ENCODE results near the gene ARHGAP1.
"Not testable (repeated sequence)": the region's sequence is repeated elsewhere in the genome, so short reads cannot be mapped to it uniquely, and the experiment has no call there.

ARHGAP1 gene

DNA sequence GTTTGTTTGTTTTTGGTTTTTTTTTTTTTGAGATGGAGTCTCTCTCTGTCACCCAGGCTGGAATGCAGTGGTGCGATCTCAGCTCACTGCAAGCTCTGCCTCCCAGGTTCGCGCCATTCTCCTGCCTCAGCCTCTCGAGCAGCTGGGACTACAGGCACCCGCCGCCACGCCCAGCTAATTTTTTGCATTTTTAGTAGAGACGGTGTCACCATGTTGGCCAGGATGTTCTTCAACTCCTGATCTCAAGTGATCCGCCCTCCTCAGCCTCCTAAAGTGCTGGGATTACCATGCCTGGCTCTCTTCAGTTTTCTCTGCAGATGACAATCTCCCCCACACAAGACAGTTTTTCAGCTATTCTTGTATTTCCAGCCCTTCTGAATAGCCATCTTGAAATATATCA, 8.9 kb upstream of the ARHGAP1 start:
- H3K27me3 ChIP-seq (ENCODE audit: control insufficient read depth, insufficient read depth, low read length); H3K4me3 ChIP-seq (ENCODE audit: low read length); H3K9me3 ChIP-seq (ENCODE audit: control insufficient read depth, insufficient read depth, low read length); H3K4me1 ChIP-seq (ENCODE audit: control insufficient read depth, insufficient read depth, low read length); DNase-seq (ENCODE audit: low read depth, low spot score); H3K27ac ChIP-seq (ENCODE audit: low read length): not testable (repeated sequence)
- no CpG with 5 or more reads among the region's 9 CpGs for WGBS (ENCODE audit: insufficient coverage, insufficient read length)
- H3K36me3 ChIP-seq (ENCODE audit: control insufficient read depth, insufficient read depth, low read length) = peaks cover 16% of the 10 kb centered on the region

DNA sequence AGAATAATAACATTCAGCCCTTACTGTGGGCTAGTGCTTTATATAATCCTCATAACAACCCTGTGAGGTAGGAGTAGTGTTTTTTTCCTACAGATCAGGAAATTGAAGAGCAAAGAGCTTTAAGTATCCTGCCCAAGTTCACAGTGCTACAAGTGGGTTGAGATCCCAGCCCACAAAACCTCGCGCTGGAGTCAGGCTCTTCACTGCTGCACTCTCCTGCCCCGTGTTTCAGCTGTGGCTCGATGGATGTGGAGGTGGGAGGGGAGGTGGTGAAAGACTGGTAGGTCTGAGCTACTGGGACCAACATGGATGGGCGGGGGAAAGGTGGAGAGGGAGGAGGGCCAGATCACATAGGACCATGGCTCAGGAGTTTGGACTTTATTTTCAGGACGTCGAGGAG, 6.5 kb upstream of the ARHGAP1 start:
- peaks cover 25% of the 10 kb centered on the region for H3K36me3 ChIP-seq (ENCODE audit: control insufficient read depth, insufficient read depth, low read length)
- DNase-seq (ENCODE audit: low read depth, low spot score) = no peak
- no peaks in the 10 kb centered on the region for H3K9me3 ChIP-seq (ENCODE audit: control insufficient read depth, insufficient read depth, low read length)
- H3K27ac ChIP-seq (ENCODE audit: low read length) = no peak overlapping the region
- WGBS (ENCODE audit: insufficient coverage, insufficient read length) = no CpG with 5 or more reads among the region's 7 CpGs
- no peak overlapping the region for H3K4me3 ChIP-seq (ENCODE audit: low read length)
- no peaks in the 10 kb centered on the region for H3K4me1 ChIP-seq (ENCODE audit: control insufficient read depth, insufficient read depth, low read length)
- no peaks in the 10 kb centered on the region for H3K27me3 ChIP-seq (ENCODE audit: control insufficient read depth, insufficient read depth, low read length)

DNA sequence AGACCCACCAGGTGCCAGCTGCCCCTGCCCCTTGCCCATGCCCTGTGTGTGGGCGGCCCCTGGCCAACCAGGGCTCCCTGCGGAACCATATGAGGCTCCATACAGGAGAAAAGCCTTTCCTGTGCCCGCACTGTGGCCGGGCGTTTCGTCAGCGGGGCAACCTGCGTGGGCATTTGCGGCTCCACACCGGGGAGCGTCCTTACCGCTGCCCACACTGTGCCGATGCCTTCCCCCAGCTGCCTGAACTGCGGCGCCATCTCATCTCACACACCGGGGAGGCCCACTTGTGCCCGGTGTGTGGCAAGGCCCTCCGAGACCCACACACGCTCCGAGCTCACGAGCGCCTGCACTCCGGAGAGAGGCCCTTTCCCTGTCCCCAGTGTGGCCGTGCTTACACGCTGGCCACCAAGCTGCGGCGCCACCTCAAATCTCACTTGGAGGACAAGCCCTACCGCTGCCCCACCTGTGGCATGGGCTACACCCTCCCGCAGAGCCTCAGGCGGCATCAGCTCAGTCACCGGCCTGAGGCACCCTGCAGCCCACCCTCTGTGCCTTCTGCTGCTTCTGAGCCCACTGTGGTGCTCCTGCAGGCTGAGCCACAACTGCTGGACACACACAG, 4.8 kb upstream of the ARHGAP1 start:
- no peaks in the 10 kb centered on the region for H3K4me1 ChIP-seq (ENCODE audit: control insufficient read depth, insufficient read depth, low read length)
- WGBS (ENCODE audit: insufficient coverage, insufficient read length) = no CpG with 5 or more reads among the region's 31 CpGs
- no peak overlapping the region for H3K4me3 ChIP-seq (ENCODE audit: low read length)
- H3K36me3 ChIP-seq (ENCODE audit: control insufficient read depth, insufficient read depth, low read length) = peaks cover 25% of the 10 kb centered on the region
- H3K9me3 ChIP-seq (ENCODE audit: control insufficient read depth, insufficient read depth, low read length) = no peaks in the 10 kb centered on the region
- no peak for DNase-seq (ENCODE audit: low read depth, low spot score)
- no peak overlapping the region for H3K27ac ChIP-seq (ENCODE audit: low read length)
- no peaks in the 10 kb centered on the region for H3K27me3 ChIP-seq (ENCODE audit: control insufficient read depth, insufficient read depth, low read length)

DNA sequence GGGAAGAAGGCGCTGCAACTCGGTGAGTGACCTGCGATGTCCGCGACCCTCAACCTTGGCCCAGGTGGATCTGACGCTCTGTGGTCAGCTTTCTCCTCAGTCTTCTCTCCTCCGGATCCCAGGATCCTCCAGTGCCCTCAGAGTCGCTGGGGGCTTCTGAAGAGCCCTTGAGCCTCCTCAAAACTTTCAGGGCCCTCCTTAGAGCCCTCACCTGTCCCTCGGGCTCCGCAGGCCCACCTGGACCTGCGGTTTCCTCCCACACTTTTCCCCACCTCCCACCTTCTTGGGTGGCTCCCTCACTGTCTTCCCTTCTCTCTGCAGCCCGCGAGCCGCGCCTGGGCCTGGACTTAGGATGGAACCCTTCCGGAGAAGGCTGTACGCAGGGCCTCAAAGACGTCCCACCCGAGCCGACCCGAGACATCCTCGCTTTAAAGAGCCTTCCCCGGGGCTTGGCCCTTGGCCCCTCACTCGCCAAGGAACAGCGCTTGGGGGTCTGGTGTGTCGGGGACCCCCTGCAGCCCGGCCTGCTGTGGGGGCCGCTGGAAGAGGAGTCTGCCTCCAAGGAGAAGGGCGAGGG, 747 bp upstream of the ARHGAP1 start:
- no peaks in the 10 kb centered on the region for H3K27me3 ChIP-seq (ENCODE audit: control insufficient read depth, insufficient read depth, low read length)
- no peak for DNase-seq (ENCODE audit: low read depth, low spot score)
- H3K4me3 ChIP-seq (ENCODE audit: low read length) = peak overlapping the region; percentile 74
- H3K36me3 ChIP-seq (ENCODE audit: control insufficient read depth, insufficient read depth, low read length) = peaks cover 25% of the 10 kb centered on the region
- H3K9me3 ChIP-seq (ENCODE audit: control insufficient read depth, insufficient read depth, low read length) = no peaks in the 10 kb centered on the region
- H3K4me1 ChIP-seq (ENCODE audit: control insufficient read depth, insufficient read depth, low read length) = no peaks in the 10 kb centered on the region
- no peak overlapping the region for H3K27ac ChIP-seq (ENCODE audit: low read length)
- WGBS (ENCODE audit: insufficient coverage, insufficient read length) = no CpG with 5 or more reads among the region's 29 CpGs

DNA sequence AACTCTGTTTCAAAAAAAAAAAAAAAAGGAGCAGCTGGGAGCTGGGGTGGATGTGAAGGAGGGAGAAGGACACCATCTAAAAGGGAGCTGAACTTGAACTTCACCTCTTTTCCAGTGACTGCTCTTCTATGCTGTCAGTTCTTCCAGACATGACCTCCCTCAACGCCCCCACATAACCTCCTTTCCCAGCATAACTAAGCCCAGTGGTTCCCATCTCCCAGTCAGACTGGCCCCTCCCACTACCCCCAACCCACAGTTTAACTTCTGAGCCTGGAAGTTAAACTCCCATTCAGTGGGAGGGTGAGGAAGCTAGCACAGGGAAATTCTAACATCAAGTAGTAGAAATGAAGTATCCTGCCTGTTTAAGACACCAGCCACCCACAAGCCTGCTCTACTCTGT, 1.8 kb downstream of the ARHGAP1 start:
- H3K27ac ChIP-seq (ENCODE audit: low read length) = no peak overlapping the region
- no peak for DNase-seq (ENCODE audit: low read depth, low spot score)
- no peaks in the 10 kb centered on the region for H3K9me3 ChIP-seq (ENCODE audit: control insufficient read depth, insufficient read depth, low read length)
- H3K4me3 ChIP-seq (ENCODE audit: low read length) = no peak overlapping the region
- no peaks in the 10 kb centered on the region for H3K27me3 ChIP-seq (ENCODE audit: control insufficient read depth, insufficient read depth, low read length)
- no peaks in the 10 kb centered on the region for H3K4me1 ChIP-seq (ENCODE audit: control insufficient read depth, insufficient read depth, low read length)
- no CpG with 5 or more reads among the region's 1 CpG for WGBS (ENCODE audit: insufficient coverage, insufficient read length)
- peaks cover 10% of the 10 kb centered on the region; the same call in 1 of the 2 replicates for H3K36me3 ChIP-seq (ENCODE audit: control insufficient read depth, insufficient read depth, low read length)

DNA sequence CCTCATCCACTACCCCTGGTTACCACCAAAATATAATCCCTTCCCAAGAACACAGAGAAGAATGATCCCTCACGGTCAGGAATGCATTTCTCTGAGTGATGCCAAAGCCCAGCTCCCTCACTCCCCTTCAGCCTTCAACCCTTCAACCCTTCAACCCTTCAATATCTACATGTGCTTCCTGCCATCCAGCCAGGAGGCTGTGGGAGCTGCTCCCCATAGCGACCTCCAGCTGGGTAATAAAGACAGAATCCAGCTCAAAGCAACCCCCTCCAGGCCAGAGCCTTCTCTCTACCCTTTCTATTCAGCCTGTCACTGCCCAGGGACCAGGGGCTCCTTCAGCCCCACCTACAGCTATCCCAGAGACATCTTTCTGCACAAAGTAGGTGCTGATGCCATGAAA, 2.7 kb downstream of the ARHGAP1 start:
- no CpG with 5 or more reads among the region's 2 CpGs for WGBS (ENCODE audit: insufficient coverage, insufficient read length)
- Histone ChIP-seq H3K27ac (ENCODE audit: low read length) (no peak overlapping the region), H3K36me3 (ENCODE audit: control insufficient read depth, insufficient read depth, low read length) (peaks cover 6% of the 10 kb centered on the region; the same call in 1 of the 2 replicates), H3K4me3 (ENCODE audit: low read length) (no peak overlapping the region), H3K4me1 (ENCODE audit: control insufficient read depth, insufficient read depth, low read length) (no peaks in the 10 kb centered on the region), H3K9me3 (ENCODE audit: control insufficient read depth, insufficient read depth, low read length) (no peaks in the 10 kb centered on the region), H3K27me3 (ENCODE audit: control insufficient read depth, insufficient read depth, low read length) (no peaks in the 10 kb centered on the region)
- no peak for DNase-seq (ENCODE audit: low read depth, low spot score)

DNA sequence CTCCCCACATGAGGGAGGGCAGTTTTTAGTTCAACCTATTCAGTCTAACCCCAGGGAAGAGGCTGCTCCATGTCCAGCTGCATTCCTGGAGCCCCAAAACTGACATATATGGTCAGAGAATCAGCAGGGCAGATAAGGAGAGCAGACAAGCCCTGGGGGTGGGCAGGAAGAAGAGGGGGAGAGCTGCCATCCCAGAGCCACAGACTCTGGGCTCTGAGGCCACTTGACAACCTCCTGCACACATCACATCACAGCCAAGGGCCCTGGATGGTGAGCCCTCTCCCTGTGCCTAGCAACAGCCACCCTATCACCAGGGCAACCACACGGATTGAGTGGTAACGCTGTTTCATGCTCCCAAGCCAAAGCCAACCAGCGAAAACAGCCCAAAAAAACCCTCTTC, 3.1 kb downstream of the ARHGAP1 start:
- Histone ChIP-seq H3K9me3 (ENCODE audit: control insufficient read depth, insufficient read depth, low read length) (no peaks in the 10 kb centered on the region), H3K27ac (ENCODE audit: low read length) (no peak overlapping the region), H3K4me3 (ENCODE audit: low read length) (no peak overlapping the region), H3K4me1 (ENCODE audit: control insufficient read depth, insufficient read depth, low read length) (no peaks in the 10 kb centered on the region), H3K27me3 (ENCODE audit: control insufficient read depth, insufficient read depth, low read length) (no peaks in the 10 kb centered on the region), H3K36me3 (ENCODE audit: control insufficient read depth, insufficient read depth, low read length) (peaks cover 4% of the 10 kb centered on the region; the same call in 1 of the 2 replicates)
- DNase-seq (ENCODE audit: low read depth, low spot score) = no peak
- no CpG with 5 or more reads among the region's 3 CpGs for WGBS (ENCODE audit: insufficient coverage, insufficient read length)

DNA sequence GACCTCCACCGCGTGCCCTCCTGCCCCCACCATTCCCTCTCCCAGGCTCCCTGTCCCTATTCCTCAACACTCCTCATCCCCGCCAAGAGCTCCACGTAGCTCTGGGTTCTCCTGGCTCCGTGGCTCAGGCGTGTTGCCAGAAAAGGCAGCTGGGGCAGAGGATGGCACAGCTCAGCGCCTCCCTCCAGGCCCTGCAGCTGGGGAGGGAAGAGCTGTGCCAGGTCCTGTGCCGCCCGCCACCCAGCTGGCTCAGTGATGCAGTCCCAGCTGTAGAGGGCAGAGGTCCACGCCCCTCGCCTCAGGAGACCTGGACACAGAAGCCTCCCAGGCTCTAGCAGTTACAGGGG, 4.2 kb downstream of the ARHGAP1 start:
- Histone ChIP-seq H3K27me3 (ENCODE audit: control insufficient read depth, insufficient read depth, low read length) (no peaks in the 10 kb centered on the region), H3K36me3 (ENCODE audit: control insufficient read depth, insufficient read depth, low read length) (peaks cover 4% of the 10 kb centered on the region; the same call in 1 of the 2 replicates), H3K4me1 (ENCODE audit: control insufficient read depth, insufficient read depth, low read length) (no peaks in the 10 kb centered on the region), H3K27ac (ENCODE audit: low read length) (no peak overlapping the region), H3K9me3 (ENCODE audit: control insufficient read depth, insufficient read depth, low read length) (no peaks in the 10 kb centered on the region), H3K4me3 (ENCODE audit: low read length) (no peak overlapping the region)
- WGBS (ENCODE audit: insufficient coverage, insufficient read length) = no CpG with 5 or more reads among the region's 11 CpGs
- no peak for DNase-seq (ENCODE audit: low read depth, low spot score)

DNA sequence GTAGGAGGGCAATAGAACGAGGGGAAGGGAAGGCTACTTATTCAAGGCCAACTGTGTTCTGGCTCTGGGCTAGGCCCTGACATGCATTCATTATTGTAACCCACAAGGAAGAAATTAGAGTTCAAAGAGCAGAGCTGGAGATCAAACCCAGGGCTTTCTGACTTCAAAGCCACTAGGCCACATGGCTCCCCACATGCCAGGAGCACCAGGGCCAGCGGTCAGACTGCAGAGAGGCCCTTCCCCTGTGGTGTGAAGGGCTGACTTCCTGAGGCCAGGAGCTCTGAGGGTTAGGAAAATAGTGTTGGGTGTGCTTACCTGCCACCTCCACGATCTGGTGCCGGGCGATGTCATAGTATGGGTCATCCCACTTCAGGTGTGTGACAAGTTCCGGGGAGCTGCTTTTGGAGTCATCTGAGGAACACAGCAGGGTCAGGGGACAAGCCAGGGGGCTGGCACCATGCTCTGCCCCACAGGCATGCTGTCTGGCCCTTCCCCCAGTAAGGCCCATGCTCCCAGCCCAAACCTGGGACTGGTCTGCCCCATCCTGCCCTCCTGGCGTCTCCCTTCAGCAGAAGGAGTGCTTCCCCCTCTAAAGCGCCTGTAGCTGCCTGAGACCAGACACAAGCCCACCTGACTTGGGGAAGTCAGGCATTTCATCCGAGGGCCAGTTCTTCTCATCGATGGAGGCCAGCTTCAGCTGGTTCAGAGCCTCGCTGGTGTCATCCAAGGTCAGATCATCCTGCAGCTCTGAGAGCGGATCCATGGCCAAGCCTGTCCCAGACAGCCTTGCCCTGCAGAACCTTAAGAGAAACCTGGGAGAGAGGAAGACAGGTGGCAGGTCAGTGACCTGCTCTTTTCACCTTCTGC, 4.8 kb downstream of the ARHGAP1 start:
- no peak overlapping the region for H3K27ac ChIP-seq (ENCODE audit: low read length)
- no peak overlapping the region for H3K4me3 ChIP-seq (ENCODE audit: low read length)
- DNase-seq (ENCODE audit: low read depth, low spot score) = no peak
- no peaks in the 10 kb centered on the region for H3K27me3 ChIP-seq (ENCODE audit: control insufficient read depth, insufficient read depth, low read length)
- H3K36me3 ChIP-seq (ENCODE audit: control insufficient read depth, insufficient read depth, low read length) = peaks cover 4% of the 10 kb centered on the region; the same call in 1 of the 2 replicates
- no peaks in the 10 kb centered on the region for H3K9me3 ChIP-seq (ENCODE audit: control insufficient read depth, insufficient read depth, low read length)
- WGBS (ENCODE audit: insufficient coverage, insufficient read length) = no CpG with 5 or more reads among the region's 12 CpGs
- no peaks in the 10 kb centered on the region for H3K4me1 ChIP-seq (ENCODE audit: control insufficient read depth, insufficient read depth, low read length)

DNA sequence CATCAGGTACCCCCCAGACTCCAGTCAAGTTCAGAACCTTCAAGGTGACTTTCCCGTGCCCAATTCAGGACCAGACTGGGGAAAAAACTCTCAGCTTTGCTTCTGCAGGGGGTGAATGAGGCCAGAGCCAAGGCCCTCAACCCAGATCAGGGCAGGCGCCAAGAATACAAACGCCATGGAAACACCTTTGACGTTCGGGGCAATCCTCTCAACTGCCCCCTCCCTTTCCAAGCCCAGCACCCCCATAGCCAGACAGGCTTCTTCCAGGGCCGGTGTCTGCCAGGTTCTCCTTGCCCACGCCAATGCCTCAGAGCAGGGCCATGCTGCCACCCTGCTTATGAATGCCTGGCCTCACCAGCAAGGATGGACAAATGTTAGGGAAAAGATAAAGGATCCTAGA, 5.8 kb downstream of the ARHGAP1 start:
- Histone ChIP-seq H3K4me1 (ENCODE audit: control insufficient read depth, insufficient read depth, low read length) (no peaks in the 10 kb centered on the region), H3K27ac (ENCODE audit: low read length) (no peak overlapping the region), H3K36me3 (ENCODE audit: control insufficient read depth, insufficient read depth, low read length) (peaks cover 4% of the 10 kb centered on the region; the same call in 1 of the 2 replicates), H3K9me3 (ENCODE audit: control insufficient read depth, insufficient read depth, low read length) (no peaks in the 10 kb centered on the region), H3K4me3 (ENCODE audit: low read length) (no peak overlapping the region), H3K27me3 (ENCODE audit: control insufficient read depth, insufficient read depth, low read length) (no peaks in the 10 kb centered on the region)
- no peak for DNase-seq (ENCODE audit: low read depth, low spot score)
- WGBS (ENCODE audit: insufficient coverage, insufficient read length) = no CpG with 5 or more reads among the region's 7 CpGs

Data from iPS DF 6.9 (cell line).